ENCODE measurements around the gene SHROOM3. TPM values are rescaled to one million over a fixed set of nuclear protein-coding genes. Genes with fewer than 3 reads are reported as not detected.

SHROOM3 gene
- total RNA-seq, 1 donor from 2014 or later: 45.1 TPM

DNA sequence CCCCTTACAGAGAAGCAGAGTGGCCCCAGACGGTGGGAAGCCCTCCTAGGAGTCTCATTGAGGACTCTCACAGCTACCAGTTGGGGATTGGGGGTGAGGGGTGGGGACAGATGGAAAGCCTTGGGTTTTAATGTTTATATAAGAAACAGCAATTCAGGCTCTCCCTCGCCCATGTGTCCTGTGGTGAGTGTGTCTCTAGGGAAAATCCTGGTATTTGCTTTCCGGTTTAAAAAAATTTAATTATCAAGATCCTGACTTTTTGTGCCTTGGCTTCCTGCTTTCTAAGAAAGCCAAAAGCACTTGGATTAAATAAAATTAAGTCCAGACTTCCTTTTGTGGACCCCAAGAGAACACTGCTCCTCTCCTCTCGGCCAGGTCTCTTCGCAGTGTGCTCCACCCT is 369.1 kb downstream of the SHROOM3 start:
- DNase-seq (ENCODE audit: low read depth): no peak
- Histone ChIP-seq H3K36me3 (ENCODE audit: control insufficient read depth, insufficient read depth, low read length) (no peaks in the 10 kb centered on the region), H3K4me3 (ENCODE audit: low read depth, low read length) (no peak overlapping the region), H3K27me3 (ENCODE audit: control insufficient read depth, insufficient read depth, low read length) (no peaks in the 10 kb centered on the region)
- TF ChIP-seq, protein P1, sequence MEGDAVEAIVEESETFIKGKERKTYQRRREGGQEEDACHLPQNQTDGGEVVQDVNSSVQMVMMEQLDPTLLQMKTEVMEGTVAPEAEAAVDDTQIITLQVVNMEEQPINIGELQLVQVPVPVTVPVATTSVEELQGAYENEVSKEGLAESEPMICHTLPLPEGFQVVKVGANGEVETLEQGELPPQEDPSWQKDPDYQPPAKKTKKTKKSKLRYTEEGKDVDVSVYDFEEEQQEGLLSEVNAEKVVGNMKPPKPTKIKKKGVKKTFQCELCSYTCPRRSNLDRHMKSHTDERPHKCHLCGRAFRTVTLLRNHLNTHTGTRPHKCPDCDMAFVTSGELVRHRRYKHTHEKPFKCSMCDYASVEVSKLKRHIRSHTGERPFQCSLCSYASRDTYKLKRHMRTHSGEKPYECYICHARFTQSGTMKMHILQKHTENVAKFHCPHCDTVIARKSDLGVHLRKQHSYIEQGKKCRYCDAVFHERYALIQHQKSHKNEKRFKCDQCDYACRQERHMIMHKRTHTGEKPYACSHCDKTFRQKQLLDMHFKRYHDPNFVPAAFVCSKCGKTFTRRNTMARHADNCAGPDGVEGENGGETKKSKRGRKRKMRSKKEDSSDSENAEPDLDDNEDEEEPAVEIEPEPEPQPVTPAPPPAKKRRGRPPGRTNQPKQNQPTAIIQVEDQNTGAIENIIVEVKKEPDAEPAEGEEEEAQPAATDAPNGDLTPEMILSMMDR (IDR thresholded peaks at IDR 0.05; ENCODE audit: insufficient read depth, low read length, poor library complexity, severe bottlenecking): no peak

- no peaks in the 10 kb centered on the region for H3K27me3 ChIP-seq (ENCODE audit: control insufficient read depth, insufficient read depth, low read length)
- no peak overlapping the region for H3K4me3 ChIP-seq (ENCODE audit: low read depth, low read length)
- DNase-seq (ENCODE audit: low read depth): no peak
- TF ChIP-seq, protein P1 (IDR thresholded peaks at IDR 0.05; ENCODE audit: insufficient read depth, low read length, poor library complexity, severe bottlenecking): no peak
- no peaks in the 10 kb centered on the region for H3K36me3 ChIP-seq (ENCODE audit: control insufficient read depth, insufficient read depth, low read length)
Observed at GRCh38 chr4:76806346-76806745, 371.3 kb downstream of the SHROOM3 start.

- Histone ChIP-seq H3K36me3 (ENCODE audit: control insufficient read depth, insufficient read depth, low read length) (no peaks in the 10 kb centered on the region), H3K27me3 (ENCODE audit: control insufficient read depth, insufficient read depth, low read length) (no peaks in the 10 kb centered on the region), H3K4me3 (ENCODE audit: low read depth, low read length) (no peak overlapping the region)
- DNase-seq (ENCODE audit: low read depth): no peak
- TF ChIP-seq, protein P1 (IDR thresholded peaks at IDR 0.05; ENCODE audit: insufficient read depth, low read length, poor library complexity, severe bottlenecking): no peak
Observed at GRCh38 chr4:76806757-76807156, 371.7 kb downstream of the SHROOM3 start.

DNA sequence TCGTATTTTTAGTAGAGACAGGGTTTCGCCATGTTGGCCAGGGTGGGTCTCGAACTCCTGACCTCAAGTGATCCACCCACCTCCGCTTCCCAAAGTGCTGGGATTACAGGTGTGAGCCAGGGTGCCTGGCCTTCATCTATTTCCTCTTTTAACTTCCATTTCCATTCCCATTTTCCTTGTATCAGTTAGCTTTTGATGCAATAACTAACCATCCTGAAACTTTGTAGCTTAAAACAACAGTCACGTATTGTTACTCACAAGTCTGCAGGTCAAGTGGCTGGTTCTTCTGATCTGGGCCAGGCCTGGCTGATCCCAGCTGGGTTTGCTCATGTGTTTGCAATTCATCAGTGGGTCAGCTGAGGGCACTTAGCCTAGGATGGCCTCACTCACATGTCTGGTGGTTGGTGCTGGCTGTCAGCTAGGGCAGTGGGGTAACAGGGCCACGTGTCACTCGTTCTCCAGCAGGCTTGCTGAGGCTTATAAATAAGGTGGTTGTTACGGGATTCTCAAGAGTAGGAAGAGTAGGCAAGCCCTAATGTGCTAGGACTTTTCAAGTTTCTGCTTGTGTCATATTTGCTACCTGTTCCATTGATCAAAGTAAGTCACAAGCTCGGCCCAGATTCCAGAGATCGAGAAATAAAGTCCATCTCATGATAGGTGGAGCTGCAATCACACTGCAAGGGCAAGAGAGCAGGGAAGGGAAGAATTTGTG is 374.7 kb downstream of the SHROOM3 start:
- H3K4me3 ChIP-seq (ENCODE audit: low read depth, low read length): no peak overlapping the region
- H3K27me3 ChIP-seq (ENCODE audit: control insufficient read depth, insufficient read depth, low read length): no peaks in the 10 kb centered on the region
- peak; percentile 79 for DNase-seq (ENCODE audit: low read depth)
- no peaks in the 10 kb centered on the region for H3K36me3 ChIP-seq (ENCODE audit: control insufficient read depth, insufficient read depth, low read length)
- TF ChIP-seq, protein P1 (IDR thresholded peaks at IDR 0.05; ENCODE audit: insufficient read depth, low read length, poor library complexity, severe bottlenecking): no peak

GRCh38 chr4:76811604-76812412 is 376.8 kb downstream of the SHROOM3 start:
- no peaks in the 10 kb centered on the region for H3K27me3 ChIP-seq (ENCODE audit: control insufficient read depth, insufficient read depth, low read length)
- H3K4me3 ChIP-seq (ENCODE audit: low read depth, low read length): no peak overlapping the region
- H3K36me3 ChIP-seq (ENCODE audit: control insufficient read depth, insufficient read depth, low read length): no peaks in the 10 kb centered on the region
- no peak for DNase-seq (ENCODE audit: low read depth)
- TF ChIP-seq, protein P1 (IDR thresholded peaks at IDR 0.05; ENCODE audit: insufficient read depth, low read length, poor library complexity, severe bottlenecking): no peak

All from kidney epithelial cell (primary cell).